Neural cell (in vitro differentiated cells): ENCODE measurements around the gene FKBP3.

Experiments used
- EP300 ChIP-seq: fragments of 450-650 bp; conservative IDR thresholded peaks from 2 replicates; pipeline ENCODE4 v1.6.1; 2014; ENCODE audit warnings: antibody characterized with exemption, mild to moderate bottlenecking, moderate library complexity; ENCODE audit not compliant: poor library complexity, severe bottlenecking
- EZH2 ChIP-seq: fragments of 200-600, 300-800 bp; shearing (Covaris generic), sonication (generic); IDR thresholded peaks from 2 replicates; pipeline ENCODE4 v1.6.1; 2014; ENCODE audit warnings: antibody characterized with exemption, low read length, borderline replicate concordance, mild to moderate bottlenecking; ENCODE audit not compliant: insufficient read depth, poor library complexity, severe bottlenecking
- POLR2AphosphoS5 ChIP-seq: IDR thresholded peaks from 2 replicates; pipeline ENCODE4 v1.6.1; 2012
- TAF1 ChIP-seq: IDR thresholded peaks from 2 replicates; pipeline ENCODE4 v1.6.1; 2012; ENCODE audit warnings: low read depth
- TF ChIP-seq, protein P1 (sequence below): fragments of 450-650 bp; IDR thresholded peaks from 2 replicates; pipeline ENCODE4 v1.5.1; 2014; ENCODE audit warnings: antibody characterized with exemption, mild to moderate bottlenecking, moderate library complexity; ENCODE audit not compliant: poor library complexity, severe bottlenecking

- TF ChIP-seq, protein P1, sequence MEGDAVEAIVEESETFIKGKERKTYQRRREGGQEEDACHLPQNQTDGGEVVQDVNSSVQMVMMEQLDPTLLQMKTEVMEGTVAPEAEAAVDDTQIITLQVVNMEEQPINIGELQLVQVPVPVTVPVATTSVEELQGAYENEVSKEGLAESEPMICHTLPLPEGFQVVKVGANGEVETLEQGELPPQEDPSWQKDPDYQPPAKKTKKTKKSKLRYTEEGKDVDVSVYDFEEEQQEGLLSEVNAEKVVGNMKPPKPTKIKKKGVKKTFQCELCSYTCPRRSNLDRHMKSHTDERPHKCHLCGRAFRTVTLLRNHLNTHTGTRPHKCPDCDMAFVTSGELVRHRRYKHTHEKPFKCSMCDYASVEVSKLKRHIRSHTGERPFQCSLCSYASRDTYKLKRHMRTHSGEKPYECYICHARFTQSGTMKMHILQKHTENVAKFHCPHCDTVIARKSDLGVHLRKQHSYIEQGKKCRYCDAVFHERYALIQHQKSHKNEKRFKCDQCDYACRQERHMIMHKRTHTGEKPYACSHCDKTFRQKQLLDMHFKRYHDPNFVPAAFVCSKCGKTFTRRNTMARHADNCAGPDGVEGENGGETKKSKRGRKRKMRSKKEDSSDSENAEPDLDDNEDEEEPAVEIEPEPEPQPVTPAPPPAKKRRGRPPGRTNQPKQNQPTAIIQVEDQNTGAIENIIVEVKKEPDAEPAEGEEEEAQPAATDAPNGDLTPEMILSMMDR, result no peak
- TF ChIP-seq POLR2AphosphoS5 (no peak), EP300 (no peak), TAF1 (no peak), EZH2 (no peak)
Observed at GRCh38 chr14:45118594-45118993, 15.7 kb downstream of the FKBP3 start.
